GM13977 (cell line): ENCODE data around the gene HGS.

Experiments
- DNase-seq: peaks from one replicate; pipeline ENCODE4 v3.0.0; 2012; ENCODE audit warnings: low spot score
- in situ Hi-C: fragments of 300-500 bp; cut with MboI; formaldehyde crosslinking; loops from one replicate; pipeline ENCODE4 v1.12.0; 2022; ENCODE audit warnings: low sequenced_read_pairs, low pct_unique_long_range_greater_than_20kb, mixed read lengths, inconsistent platforms; ENCODE audit not compliant: unreplicated experiment
- TF ChIP-seq, protein P1 (sequence below): IDR thresholded peaks from 2 replicates; pipeline ENCODE4 v1.5.1; 2012; ENCODE audit warnings: mild to moderate bottlenecking, control low read depth; ENCODE audit not compliant: insufficient read depth; ENCODE audit errors: extremely low read depth, missing control alignments

Gene HGS

DNA sequence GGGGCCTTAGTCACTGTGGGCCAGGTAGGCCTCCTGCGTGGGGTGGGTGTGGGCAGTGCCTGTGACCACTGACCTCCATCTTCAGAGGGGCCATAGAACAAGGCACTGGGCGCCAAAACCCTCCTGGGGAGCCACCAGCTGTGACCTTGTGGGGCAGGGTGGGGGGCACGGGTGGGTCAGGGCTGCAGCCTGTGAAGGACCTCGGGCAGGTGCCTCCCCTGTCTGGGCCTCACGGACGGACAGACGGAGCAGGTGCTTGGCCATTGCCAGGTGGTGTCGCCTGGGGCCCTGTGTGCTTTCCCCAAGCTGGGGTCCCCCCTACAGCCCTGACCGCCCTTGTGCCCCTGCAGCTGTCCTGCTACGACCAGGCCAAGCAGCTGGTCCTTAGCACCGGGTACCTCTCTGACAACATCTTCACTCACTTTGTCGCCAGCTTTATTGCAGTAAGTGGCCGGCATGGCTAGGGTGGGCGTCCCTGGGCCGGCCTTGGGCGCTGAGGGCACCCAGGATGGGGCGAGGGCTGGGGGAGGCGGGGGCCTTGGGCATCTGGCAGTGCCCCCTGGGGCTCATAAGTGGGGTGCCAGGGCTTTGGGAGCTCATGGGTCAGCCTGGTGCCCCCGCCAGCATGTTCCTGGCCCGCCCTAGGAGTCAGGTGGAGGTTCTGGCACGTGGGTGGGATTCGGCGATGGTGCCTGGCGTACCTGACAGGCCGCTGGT, 33.4 kb downstream of the HGS start:
- DNase-seq: no peak
- in situ Hi-C loops: no loop called here
- TF ChIP-seq, protein P1, sequence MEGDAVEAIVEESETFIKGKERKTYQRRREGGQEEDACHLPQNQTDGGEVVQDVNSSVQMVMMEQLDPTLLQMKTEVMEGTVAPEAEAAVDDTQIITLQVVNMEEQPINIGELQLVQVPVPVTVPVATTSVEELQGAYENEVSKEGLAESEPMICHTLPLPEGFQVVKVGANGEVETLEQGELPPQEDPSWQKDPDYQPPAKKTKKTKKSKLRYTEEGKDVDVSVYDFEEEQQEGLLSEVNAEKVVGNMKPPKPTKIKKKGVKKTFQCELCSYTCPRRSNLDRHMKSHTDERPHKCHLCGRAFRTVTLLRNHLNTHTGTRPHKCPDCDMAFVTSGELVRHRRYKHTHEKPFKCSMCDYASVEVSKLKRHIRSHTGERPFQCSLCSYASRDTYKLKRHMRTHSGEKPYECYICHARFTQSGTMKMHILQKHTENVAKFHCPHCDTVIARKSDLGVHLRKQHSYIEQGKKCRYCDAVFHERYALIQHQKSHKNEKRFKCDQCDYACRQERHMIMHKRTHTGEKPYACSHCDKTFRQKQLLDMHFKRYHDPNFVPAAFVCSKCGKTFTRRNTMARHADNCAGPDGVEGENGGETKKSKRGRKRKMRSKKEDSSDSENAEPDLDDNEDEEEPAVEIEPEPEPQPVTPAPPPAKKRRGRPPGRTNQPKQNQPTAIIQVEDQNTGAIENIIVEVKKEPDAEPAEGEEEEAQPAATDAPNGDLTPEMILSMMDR: no peak

DNA sequence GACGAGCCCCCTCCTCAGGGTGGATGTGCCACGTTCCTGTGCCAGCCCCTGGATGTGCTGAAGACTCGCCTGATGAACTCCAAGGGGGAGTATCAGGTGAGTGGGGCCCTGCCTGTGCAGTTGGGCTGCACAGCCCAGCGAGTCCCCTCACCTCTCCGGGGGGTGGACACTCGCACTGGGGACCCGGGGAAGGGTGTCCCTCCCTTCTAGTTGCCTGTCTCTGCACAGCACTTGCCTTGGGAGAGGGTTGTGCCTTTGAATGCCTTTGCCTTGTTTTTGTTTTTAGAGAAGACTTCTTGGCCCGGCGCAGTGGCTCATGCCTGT, 33.9 kb downstream of the HGS start:
- TF ChIP-seq, protein P1: no peak
- no peak for DNase-seq
- in situ Hi-C loops: no loop called here

DNA sequence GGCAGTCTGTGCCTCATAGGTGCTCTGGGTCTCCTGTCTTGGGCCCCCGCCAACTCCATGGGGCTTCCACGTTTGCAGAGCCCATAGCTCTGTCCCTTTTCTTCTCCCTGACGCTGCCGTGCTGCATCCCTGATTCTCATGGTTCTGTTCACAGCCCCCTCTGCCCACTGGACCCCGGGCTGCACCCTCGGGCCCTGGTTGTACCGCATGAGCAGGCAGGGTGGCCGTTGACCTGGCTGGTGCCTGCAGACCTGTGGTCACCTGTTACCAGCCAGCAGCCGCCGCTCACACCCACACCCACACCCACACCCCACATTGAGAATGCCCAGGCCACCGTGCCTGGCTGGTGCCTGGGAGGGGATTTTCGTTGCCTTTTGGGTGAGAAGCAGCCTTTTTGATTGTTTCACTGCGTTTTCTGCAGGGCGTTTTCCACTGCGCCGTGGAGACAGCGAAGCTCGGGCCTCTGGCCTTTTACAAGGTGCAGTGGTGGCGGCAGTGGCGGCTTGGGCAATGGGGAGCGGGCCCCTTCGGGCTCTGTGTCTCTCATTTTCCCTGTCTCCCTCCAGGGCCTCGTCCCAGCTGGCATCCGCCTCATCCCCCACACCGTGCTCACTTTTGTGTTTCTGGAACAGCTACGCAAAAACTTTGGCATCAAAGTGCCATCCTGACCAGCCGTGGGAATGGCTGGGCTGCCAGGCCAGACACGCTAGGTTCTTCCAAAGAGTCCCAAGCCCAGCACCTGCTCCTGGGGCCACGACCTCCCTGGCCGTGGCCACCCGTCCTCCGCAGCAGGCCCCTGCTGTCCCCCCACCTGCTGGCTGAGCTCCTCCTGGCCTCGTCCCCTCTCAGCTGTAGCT, 35.8 kb downstream of the HGS start:
- TF ChIP-seq, protein P1: no peak

DNA sequence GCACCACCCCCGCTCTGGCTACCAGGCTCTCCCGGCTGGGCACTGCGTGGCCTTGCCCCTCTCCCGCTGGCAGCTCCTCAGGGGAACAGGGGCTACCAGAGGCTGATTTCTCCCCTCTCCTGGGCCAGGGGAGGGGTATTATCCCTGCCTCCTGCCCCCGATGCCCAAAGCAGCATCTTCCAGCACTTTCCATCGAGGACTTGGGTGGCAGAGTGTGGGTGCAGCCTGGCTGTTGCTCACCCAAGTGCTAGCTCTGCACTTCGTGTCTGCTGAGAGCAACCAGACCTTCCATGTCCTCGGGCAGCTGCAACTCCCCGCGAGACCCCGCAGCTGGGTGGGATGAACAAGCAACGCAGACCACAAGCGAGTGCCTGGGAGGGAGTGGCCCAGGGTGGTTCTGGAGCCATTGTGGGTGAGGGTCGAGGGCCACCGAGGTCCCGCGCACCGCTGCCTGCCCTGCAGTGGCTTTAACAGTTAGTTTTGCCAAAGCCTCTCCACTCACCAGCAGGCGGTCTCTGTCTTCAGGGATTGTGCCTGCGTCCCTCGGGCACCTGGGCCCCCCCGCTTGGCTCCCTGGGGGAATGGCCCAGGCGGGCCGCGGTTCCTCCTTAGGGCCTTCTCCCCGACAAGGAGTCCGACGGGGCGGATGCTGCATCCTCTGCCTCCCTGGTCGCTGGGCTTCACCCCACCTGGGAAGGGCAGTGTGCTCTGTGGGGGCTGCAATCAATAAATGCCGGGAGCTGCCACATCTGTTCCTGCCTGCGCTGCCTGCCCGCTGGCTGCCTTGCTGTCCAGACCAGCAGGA, 36.7 kb downstream of the HGS start:
- in situ Hi-C loops: no loop called here
- DNase-seq: no peak
- TF ChIP-seq, protein P1: no peak

More for the DNA sequence above, 35.8 kb downstream of the HGS start:
- in situ Hi-C loops: no loop called here
- DNase-seq: no peak

DNA sequence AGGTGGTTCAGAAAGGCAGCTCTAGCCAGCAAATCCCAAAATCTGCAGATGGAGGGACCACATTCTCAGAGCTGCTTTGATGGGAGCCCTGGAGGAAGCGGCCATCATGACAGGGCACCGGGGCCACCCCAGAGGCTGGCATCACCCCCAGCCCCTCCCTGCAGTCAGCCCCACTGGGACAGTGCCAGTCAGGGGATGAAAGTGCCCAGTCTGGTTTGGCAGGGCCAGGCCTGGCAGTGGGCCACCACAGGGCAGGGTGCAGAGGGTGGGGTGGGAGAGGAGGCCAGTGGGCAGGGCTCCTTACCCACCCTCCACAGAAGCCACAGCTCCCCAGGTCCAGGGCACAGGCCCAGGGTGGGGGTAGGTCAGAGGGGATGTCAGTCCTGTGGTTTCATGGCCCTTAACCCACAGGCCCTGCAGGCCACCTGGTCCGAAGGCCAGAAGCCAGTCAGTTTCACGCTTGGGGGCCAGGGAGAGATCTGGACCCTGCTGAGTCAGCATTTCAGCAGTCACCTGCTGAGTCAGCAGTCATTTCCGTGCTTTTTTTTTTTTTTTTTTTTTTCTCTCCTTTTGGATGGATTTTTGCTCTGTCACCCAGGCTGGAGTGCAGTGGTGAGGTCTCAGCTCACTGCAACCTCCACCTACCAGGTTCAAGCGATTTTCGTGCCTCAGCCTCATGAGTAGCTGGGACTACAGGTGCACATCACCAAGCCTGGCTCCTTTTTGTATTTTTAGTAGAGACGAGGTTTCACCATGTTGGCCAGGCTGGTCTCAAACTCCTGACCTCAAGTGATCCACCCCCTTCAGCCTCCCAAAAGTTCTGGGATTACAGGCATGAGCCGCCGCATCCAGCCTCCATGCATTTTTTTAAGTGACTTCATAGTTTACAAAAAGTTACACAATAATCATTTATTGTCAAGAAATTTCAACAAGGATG, 38.6 kb downstream of the HGS start:
- in situ Hi-C loops: no loop called here
- TF ChIP-seq, protein P1: no peak
- DNase-seq: no peak
